Lung (tissue), 12 donors: ENCODE measurements around the gene MICAL2. TPM values are rescaled to one million over a fixed set of nuclear protein-coding genes. Genes with fewer than 3 reads are reported as not detected.

ENCODE experiments used
- ATAC-seq: fragments of 200-7000 bp; cut with Tn5 transposase; one replicate; pipeline ENCODE4 v1.9.1; 2020; ENCODE audit warnings: moderate number of reproducible peaks; ENCODE audit not compliant: insufficient read depth, low FRiP score
- DNase-seq, 3 donors: peaks; one replicate each; pipeline ENCODE4 v3.0.0-alpha.2; 2013 to 2017
- H3K27ac ChIP-seq, 2 donors: one replicate each; pipeline ENCODE4 v1.5.1; 2013; ENCODE audit warnings: mild to moderate bottlenecking in 2 of 2, moderate library complexity in 2 of 2, control low read depth in 1 of 2, inconsistent platforms in 1 of 2, low read depth in 1 of 2, low read length in 1 of 2
- H3K27me3 ChIP-seq, 3 donors: one replicate each; pipeline ENCODE4 v1.5.1; 2013; ENCODE audit warnings: low read length in 2 of 3; ENCODE audit not compliant: control insufficient read depth in 3 of 3, insufficient read depth in 3 of 3
- H3K36me3 ChIP-seq, 4 donors: one replicate each; pipeline ENCODE4 v1.5.1; 2013; ENCODE audit warnings: low read length in 4 of 4, mild to moderate bottlenecking in 1 of 4, moderate library complexity in 1 of 4; ENCODE audit not compliant: control insufficient read depth in 4 of 4, insufficient read depth in 4 of 4
- H3K4me1 ChIP-seq, 5 donors: one replicate each; pipeline ENCODE4 v1.5.1; 2013; ENCODE audit warnings: low read length in 5 of 5, mild to moderate bottlenecking in 2 of 5, moderate library complexity in 1 of 5; ENCODE audit not compliant: control insufficient read depth in 5 of 5, insufficient read depth in 5 of 5
- H3K4me3 ChIP-seq: one replicate; pipeline ENCODE4 v1.5.1; 2013; ENCODE audit warnings: mild to moderate bottlenecking, control low read depth, moderate library complexity
- H3K9ac ChIP-seq, 2 donors: one replicate each; pipeline ENCODE4 v1.5.1; 2013; ENCODE audit warnings: low read length in 2 of 2, control low read depth in 1 of 2; ENCODE audit not compliant: insufficient read depth in 1 of 2
- H3K9me3 ChIP-seq, 4 donors: one replicate each; pipeline ENCODE4 v1.5.1; 2013; ENCODE audit warnings: low read length in 3 of 4, mild to moderate bottlenecking in 1 of 4, moderate library complexity in 1 of 4; ENCODE audit not compliant: control insufficient read depth in 4 of 4, insufficient read depth in 3 of 4
- CTCF ChIP-seq: IDR thresholded peaks from 2 replicates; pipeline ENCODE4 v1.5.1; 2012; ENCODE audit warnings: mild to moderate bottlenecking; ENCODE audit errors: control extremely low read depth, extremely low read depth
- WGBS, 2 donors: extraction: QIAGEN DNeasy Blood & Tissue Kit; methylation state at CpG; one replicate each; pipeline ENCODE4 v1.1.7; 2013; 5-methylcytosine and 5-hydroxymethylcytosine counted together
- polyA plus RNA-seq, 2 donors: library from polyadenylated mRNA; stranded (reverse); fragments of 200-250 nt; gene quantifications; one replicate each; pipeline ENCODE4 v1.2.1, GENCODE V29; 2013
- total RNA-seq, 2 donors: library from RNA; depleted of rRNA in 1 of 2; stranded (reverse); fragments of >200 nt in 1 of 2; gene quantifications; one replicate each; pipeline ENCODE4 v1.2.1, GENCODE V29; 2014 to 2021
- donor health status: control.
- donor health status: control.
- donor health status: Bipolar disorder and iron deficiency.
- donor health status: healthy.
- donor health status: DM: yes; HTN: yes; CAD: no.

MICAL2 gene
- total and polyA plus RNA-seq, 4 donors, result 38.2 to 218 (median 99.6) TPM

DNA sequence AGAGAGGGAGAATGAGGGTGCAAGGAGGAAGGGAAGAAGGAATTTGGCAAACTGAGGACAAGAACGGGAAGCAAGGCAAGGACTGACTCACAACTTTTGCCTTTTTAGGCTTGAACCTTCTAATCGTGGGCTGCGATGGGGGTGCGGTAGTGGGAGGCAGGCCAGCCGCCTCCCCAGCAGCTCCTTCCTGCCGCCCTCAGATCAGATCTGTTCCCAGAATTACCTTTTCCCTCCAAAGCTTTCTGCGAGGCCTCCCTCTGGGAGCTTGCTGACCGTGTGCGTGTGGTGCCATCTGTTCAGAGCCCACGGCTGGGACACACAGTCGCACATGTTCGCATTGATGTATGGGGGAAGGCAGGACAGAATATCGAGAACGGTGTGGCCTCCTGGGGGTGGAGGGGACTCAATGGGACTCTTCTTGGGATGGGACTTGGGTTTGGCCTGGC is 180.1 kb downstream of the MICAL2 start:
- Histone ChIP-seq H3K9me3 (peaks cover 0 to 2% (median 0%) of the 10 kb centered on the region in 4 donors), H3K9ac (no peak overlapping the region), H3K4me3 (no peak overlapping the region), H3K27ac (no peak overlapping the region), H3K27me3 (no peaks in the 10 kb centered on the region), H3K36me3 (peaks cover 0 to 10% (median 0%) of the 10 kb centered on the region in 4 donors), H3K4me1 (peaks cover 0 to 8% (median 0%) of the 10 kb centered on the region in 5 donors)
- TF ChIP-seq CTCF, result no peak
- DNase-seq (no peak), ATAC-seq (no peak)
- WGBS, 2 donors, result 81 to 90% methylated on average over 14 of the region's 14 CpGs

- Histone ChIP-seq H3K4me3 (no peak overlapping the region), H3K9ac (no peak overlapping the region), H3K27ac (no peak overlapping the region), H3K9me3 (peaks cover 0 to 2% (median 0%) of the 10 kb centered on the region in 4 donors), H3K36me3 (peaks cover 0 to 7% (median 0%) of the 10 kb centered on the region in 4 donors), H3K4me1 (peaks cover 0 to 3% (median 0%) of the 10 kb centered on the region in 5 donors), H3K27me3 (no peaks in the 10 kb centered on the region)
- 71 to 84% methylated on average over 4 of the region's 4 CpGs for WGBS, 2 donors
- DNase-seq, result no peak
- TF ChIP-seq CTCF, result no peak
- no peak for ATAC-seq
Measured at GRCh38 chr11:12291313-12291712, 180.9 kb downstream of the MICAL2 start.

DNA sequence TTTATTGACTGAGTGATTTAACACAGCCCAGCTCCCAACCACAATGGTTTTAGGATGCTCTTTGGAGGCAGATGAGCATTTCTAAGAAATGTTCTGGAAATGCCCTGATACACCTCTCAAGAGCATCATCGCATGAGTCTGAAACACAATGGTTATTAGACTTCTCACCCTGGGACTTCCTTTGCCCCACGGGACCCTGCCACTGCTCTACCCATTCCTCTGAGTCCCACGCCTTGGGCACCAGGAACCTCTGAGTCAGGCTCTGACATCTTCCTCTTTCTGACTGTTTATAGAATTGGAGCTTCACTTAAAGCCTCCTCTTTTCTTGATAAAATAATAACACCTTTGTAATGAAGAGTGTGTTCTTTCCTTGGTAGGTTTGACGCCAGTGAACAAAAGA is 181.4 kb downstream of the MICAL2 start:
- H3K4me1 ChIP-seq, result peaks cover 0 to 3% (median 0%) of the 10 kb centered on the region in 5 donors
- H3K27me3 ChIP-seq, result no peaks in the 10 kb centered on the region
- WGBS, 2 donors, result 83 to 88% methylated on average over 4 of the region's 4 CpGs
- no peak overlapping the region for H3K27ac ChIP-seq
- peaks cover 0 to 2% (median 0%) of the 10 kb centered on the region in 4 donors for H3K9me3 ChIP-seq
- no peak for TF ChIP-seq CTCF
- ATAC-seq, result no peak
- no peak overlapping the region for H3K9ac ChIP-seq
- no peak overlapping the region for H3K4me3 ChIP-seq
- no peak for DNase-seq
- H3K36me3 ChIP-seq, result peaks cover 0 to 7% (median 0%) of the 10 kb centered on the region in 4 donors

- peaks cover 0 to 7% (median 0%) of the 10 kb centered on the region in 4 donors for H3K36me3 ChIP-seq
- 100% methylated on average over 1 of the region's 1 CpG for WGBS, 2 donors
- DNase-seq, result no peak
Measured at GRCh38 chr11:12292766-12293165, 182.4 kb downstream of the MICAL2 start.

More at GRCh38 chr11:12292766-12293165, 182.4 kb downstream of the MICAL2 start:
- H3K4me3 ChIP-seq, result no peak overlapping the region
- TF ChIP-seq CTCF, result no peak
- H3K27ac ChIP-seq, result no peak overlapping the region
- no peak for ATAC-seq
- no peak overlapping the region for H3K9ac ChIP-seq
- H3K4me1 ChIP-seq, result peaks cover 0 to 3% (median 0%) of the 10 kb centered on the region in 5 donors
- peaks cover 0 to 2% (median 0%) of the 10 kb centered on the region in 4 donors for H3K9me3 ChIP-seq
- H3K27me3 ChIP-seq, result no peaks in the 10 kb centered on the region
